ENCODE data around the gene HOXA10. TPM values are rescaled to one million over a fixed set of nuclear protein-coding genes. Genes with fewer than 3 reads are reported as not detected.

HOXA10 gene
- total and polyA plus RNA-seq, 4 donors: 0.03 to 0.70 (median 0.13) TPM

DNA sequence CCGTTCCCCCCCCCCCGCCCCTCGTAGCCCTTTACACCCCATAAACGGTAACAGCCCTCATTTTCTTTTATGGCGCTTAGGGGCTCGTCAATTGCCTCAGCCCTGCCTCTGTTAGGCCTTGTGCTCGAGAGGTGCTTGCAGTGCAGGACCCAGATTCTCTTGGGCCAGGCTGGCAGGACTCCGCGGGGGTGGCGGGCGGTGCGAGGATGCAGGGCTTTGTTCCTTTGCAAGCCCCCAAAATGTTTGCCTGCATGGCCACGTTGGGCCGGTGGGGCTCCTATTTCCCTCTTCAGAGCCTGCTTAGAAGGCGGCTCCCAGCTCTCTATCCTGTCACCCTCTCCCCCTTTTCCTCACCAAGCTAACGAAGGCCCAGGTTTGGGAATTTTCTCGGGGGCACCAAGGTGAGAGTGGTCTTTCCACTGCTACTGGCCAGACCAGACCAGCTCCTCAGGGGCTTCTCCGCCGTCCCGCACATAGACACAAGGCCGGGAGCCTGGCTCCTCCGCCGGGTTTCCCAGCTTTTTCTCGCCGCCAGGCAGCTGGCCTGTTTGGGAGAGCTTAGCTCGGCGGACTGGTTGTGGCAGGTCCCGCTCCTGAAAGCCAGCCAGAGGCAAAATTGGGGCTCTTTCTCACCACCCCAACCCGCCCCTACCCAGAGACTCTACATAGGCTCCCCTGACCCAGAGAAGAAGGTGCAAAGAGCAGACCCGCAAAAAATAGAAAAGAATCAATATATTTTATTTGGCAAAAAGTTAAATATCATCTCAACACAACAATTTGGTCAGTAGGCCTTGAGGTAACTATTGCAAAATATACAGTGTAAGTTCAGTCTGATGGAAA, 12.2 kb downstream of the HOXA10 start:
- Histone ChIP-seq H3K27me3 (ENCODE audit: control insufficient read depth in 4 of 4, insufficient read depth in 4 of 4, low read length in 3 of 4) (peaks cover 9 to 50% (median 19%) of the 10 kb centered on the region in 4 donors), H3K9me3 (ENCODE audit: control insufficient read depth in 4 of 4, low read length in 3 of 4) (peaks cover 0 to 10% (median 0%) of the 10 kb centered on the region in 4 donors), H3K9ac (ENCODE audit: low read depth in 1 of 2, low read length in 2 of 2) (no peak overlapping the region), H3K27ac (ENCODE audit: low read depth in 1 of 2, low read length in 2 of 2) (no peak overlapping the region), H3K4me1 (ENCODE audit: control insufficient read depth in 4 of 4, insufficient read depth in 4 of 4, low read length in 3 of 4) (peaks cover 8 to 27% (median 10%) of the 10 kb centered on the region in 4 donors), H3K36me3 (ENCODE audit: control insufficient read depth in 4 of 4, insufficient read depth in 3 of 4, low read depth in 1 of 4, low read length in 3 of 4) (no peaks in the 10 kb centered on the region), H3K4me3 (ENCODE audit: low read depth in 1 of 3, low read length in 3 of 3) (peak overlapping the region in 1 of 3 donors; percentile 72)
- TF ChIP-seq, protein P1, sequence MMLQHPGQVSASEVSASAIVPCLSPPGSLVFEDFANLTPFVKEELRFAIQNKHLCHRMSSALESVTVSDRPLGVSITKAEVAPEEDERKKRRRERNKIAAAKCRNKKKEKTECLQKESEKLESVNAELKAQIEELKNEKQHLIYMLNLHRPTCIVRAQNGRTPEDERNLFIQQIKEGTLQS (IDR thresholded peaks at IDR 0.05): no peak
- TF ChIP-seq JUND (IDR thresholded peaks at IDR 0.05): no peak
- no peak for TF ChIP-seq FOXA2 (IDR thresholded peaks at IDR 0.05)
- no peak for TF ChIP-seq GABPA (IDR thresholded peaks at IDR 0.05 in 1 of 2, conservative IDR thresholded peaks at IDR 0.05 in 1 of 2)
- no peak for TF ChIP-seq FOXA1 (IDR thresholded peaks at IDR 0.05)
- TF ChIP-seq SP1 (IDR thresholded peaks at IDR 0.05): no peak
- no peak for TF ChIP-seq EGR1 (IDR thresholded peaks at IDR 0.05; ENCODE audit: low read depth in 2 of 2)
- TF ChIP-seq RXRA (IDR thresholded peaks at IDR 0.05): no peak
- no peak for TF ChIP-seq HNF4A (conservative IDR thresholded peaks at IDR 0.05)
- TF ChIP-seq YY1 (IDR thresholded peaks at IDR 0.05): no peak
- no peak for TF ChIP-seq HNF4G (IDR thresholded peaks at IDR 0.05)
- no peak for TF ChIP-seq RAD21 (IDR thresholded peaks at IDR 0.05)
- TF ChIP-seq, protein P2, sequence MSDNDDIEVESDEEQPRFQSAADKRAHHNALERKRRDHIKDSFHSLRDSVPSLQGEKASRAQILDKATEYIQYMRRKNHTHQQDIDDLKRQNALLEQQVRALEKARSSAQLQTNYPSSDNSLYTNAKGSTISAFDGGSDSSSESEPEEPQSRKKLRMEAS (IDR thresholded peaks at IDR 0.05): no peak
- TF ChIP-seq, protein P3, sequence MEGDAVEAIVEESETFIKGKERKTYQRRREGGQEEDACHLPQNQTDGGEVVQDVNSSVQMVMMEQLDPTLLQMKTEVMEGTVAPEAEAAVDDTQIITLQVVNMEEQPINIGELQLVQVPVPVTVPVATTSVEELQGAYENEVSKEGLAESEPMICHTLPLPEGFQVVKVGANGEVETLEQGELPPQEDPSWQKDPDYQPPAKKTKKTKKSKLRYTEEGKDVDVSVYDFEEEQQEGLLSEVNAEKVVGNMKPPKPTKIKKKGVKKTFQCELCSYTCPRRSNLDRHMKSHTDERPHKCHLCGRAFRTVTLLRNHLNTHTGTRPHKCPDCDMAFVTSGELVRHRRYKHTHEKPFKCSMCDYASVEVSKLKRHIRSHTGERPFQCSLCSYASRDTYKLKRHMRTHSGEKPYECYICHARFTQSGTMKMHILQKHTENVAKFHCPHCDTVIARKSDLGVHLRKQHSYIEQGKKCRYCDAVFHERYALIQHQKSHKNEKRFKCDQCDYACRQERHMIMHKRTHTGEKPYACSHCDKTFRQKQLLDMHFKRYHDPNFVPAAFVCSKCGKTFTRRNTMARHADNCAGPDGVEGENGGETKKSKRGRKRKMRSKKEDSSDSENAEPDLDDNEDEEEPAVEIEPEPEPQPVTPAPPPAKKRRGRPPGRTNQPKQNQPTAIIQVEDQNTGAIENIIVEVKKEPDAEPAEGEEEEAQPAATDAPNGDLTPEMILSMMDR (IDR thresholded peaks at IDR 0.05; ENCODE audit: low read depth, low read length, missing input control): no peak
- TF ChIP-seq, protein P4, sequence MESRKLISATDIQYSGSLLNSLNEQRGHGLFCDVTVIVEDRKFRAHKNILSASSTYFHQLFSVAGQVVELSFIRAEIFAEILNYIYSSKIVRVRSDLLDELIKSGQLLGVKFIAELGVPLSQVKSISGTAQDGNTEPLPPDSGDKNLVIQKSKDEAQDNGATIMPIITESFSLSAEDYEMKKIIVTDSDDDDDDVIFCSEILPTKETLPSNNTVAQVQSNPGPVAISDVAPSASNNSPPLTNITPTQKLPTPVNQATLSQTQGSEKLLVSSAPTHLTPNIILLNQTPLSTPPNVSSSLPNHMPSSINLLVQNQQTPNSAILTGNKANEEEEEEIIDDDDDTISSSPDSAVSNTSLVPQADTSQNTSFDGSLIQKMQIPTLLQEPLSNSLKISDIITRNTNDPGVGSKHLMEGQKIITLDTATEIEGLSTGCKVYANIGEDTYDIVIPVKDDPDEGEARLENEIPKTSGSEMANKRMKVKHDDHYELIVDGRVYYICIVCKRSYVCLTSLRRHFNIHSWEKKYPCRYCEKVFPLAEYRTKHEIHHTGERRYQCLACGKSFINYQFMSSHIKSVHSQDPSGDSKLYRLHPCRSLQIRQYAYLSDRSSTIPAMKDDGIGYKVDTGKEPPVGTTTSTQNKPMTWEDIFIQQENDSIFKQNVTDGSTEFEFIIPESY (IDR thresholded peaks at IDR 0.05): no peak
- TF ChIP-seq, protein P5, sequence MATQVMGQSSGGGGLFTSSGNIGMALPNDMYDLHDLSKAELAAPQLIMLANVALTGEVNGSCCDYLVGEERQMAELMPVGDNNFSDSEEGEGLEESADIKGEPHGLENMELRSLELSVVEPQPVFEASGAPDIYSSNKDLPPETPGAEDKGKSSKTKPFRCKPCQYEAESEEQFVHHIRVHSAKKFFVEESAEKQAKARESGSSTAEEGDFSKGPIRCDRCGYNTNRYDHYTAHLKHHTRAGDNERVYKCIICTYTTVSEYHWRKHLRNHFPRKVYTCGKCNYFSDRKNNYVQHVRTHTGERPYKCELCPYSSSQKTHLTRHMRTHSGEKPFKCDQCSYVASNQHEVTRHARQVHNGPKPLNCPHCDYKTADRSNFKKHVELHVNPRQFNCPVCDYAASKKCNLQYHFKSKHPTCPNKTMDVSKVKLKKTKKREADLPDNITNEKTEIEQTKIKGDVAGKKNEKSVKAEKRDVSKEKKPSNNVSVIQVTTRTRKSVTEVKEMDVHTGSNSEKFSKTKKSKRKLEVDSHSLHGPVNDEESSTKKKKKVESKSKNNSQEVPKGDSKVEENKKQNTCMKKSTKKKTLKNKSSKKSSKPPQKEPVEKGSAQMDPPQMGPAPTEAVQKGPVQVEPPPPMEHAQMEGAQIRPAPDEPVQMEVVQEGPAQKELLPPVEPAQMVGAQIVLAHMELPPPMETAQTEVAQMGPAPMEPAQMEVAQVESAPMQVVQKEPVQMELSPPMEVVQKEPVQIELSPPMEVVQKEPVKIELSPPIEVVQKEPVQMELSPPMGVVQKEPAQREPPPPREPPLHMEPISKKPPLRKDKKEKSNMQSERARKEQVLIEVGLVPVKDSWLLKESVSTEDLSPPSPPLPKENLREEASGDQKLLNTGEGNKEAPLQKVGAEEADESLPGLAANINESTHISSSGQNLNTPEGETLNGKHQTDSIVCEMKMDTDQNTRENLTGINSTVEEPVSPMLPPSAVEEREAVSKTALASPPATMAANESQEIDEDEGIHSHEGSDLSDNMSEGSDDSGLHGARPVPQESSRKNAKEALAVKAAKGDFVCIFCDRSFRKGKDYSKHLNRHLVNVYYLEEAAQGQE (IDR thresholded peaks at IDR 0.05): no peak
- no peak for TF ChIP-seq NR2F2 (IDR thresholded peaks at IDR 0.05)
- TF ChIP-seq TAF1 (conservative IDR thresholded peaks at IDR 0.05): no peak
- WGBS: 29% methylated on average over 30 of the region's 30 CpGs
- no peak for DNase-seq (ENCODE audit: low spot score)
